OCI-LY1 (cell line): Measurements from ENCODE around the gene LRRC70.

Experiments used
- CTCF ChIP-seq: fragments of 200-600 bp; sonication (generic), shearing (Covaris generic); IDR thresholded peaks from 2 replicates; pipeline ENCODE4 v1.5.1; 2017; ENCODE audit warnings: mild to moderate bottlenecking, antibody characterized with exemption, low read length, moderate library complexity, mixed read lengths
- EZH2 ChIP-seq: fragments of 200-600 bp; sonication (generic), shearing (Covaris generic); IDR thresholded peaks from 2 replicates; pipeline ENCODE4 v1.8.0; 2017; ENCODE audit warnings: borderline replicate concordance, mixed run types, mild to moderate bottlenecking, antibody characterized with exemption, low read length, moderate library complexity, mixed read lengths

GRCh38 chr5:62568143-62568542 lies 10.5 kb upstream of the LRRC70 start:
- TF ChIP-seq CTCF (no peak), EZH2 (no peak)
